ENCODE results near the gene TECPR1. TPM values are rescaled to one million over a fixed set of nuclear protein-coding genes. Genes with fewer than 3 reads are reported as not detected.

TECPR1 gene
- total RNA-seq, 1 experiment from 2014 or later, result 13.9 TPM

DNA sequence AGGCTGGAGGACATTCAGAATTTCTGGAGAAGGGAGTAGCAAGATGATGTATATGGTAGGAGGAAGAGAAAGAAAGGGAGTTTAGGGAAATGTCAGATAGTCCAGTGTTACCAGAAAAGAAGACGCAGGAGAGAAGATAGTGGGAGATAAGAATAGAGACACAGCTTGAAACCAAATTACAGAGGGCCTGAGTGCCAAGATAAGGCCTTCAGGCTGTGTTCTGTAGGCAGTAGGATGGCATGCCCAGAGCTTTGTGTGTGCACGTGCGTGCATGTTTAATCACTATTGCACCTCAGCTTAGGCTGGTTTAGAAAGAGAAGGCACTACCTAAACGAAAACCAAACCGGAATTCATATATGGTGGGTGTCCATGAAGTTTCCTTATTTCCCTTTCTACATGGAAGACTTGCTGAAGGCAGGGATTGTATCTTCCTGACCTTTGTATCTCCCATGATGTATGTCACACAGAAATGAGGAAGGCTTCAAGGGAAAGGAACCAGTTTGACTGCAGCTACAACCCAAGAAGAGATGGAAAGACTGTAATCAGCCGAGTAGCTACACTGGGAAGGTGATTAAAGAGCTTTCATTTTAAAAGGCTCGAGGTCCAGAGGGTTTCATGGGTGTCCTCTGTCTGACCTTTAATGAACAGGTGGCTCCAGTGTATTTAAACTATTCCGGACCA, 76.6 kb downstream of the TECPR1 start:
- no peak overlapping the region for H4K8ac ChIP-seq (replicated peaks; ENCODE audit: insufficient read length, low read depth, low read length)
- no peak overlapping the region for H3K4me3 Mint-ChIP-seq
- H3K23ac ChIP-seq (ENCODE audit: insufficient read length, low read depth, low read length), result no peak overlapping the region
- H3K4me1 ChIP-seq (ENCODE audit: insufficient read depth, low read length), result no peaks in the 10 kb centered on the region
- no peak overlapping the region for H3K4ac ChIP-seq (ENCODE audit: low read depth, low read length)
- H2BK12ac ChIP-seq (ENCODE audit: insufficient read length, low read depth, low read length), result no peak overlapping the region
- no peaks in the 10 kb centered on the region for H3K9me3 Mint-ChIP-seq
- H3T11ph ChIP-seq (ENCODE audit: low read length), result no peak overlapping the region
- H4K5ac ChIP-seq (ENCODE audit: insufficient read length, low read depth, low read length), result no peak overlapping the region
- WGBS (ENCODE audit: extremely low coverage, insufficient read length, low lambda C conversion rate), result no CpG with 5 or more reads among the region's 8 CpGs
- H3K14ac ChIP-seq (ENCODE audit: insufficient read depth, low read length), result no peak overlapping the region
- H3K56ac ChIP-seq (ENCODE audit: insufficient read length, low read depth, low read length), result no peak overlapping the region
- no peak for DNase-seq
- H3K27me3 Mint-ChIP-seq (ENCODE audit: low read depth), result no peaks in the 10 kb centered on the region
- H3K4me2 ChIP-seq (ENCODE audit: insufficient read depth, insufficient read length, low read length), result no peak overlapping the region
- H4K91ac ChIP-seq (ENCODE audit: insufficient read length, low read depth, low read length), result no peak overlapping the region
- no peak overlapping the region for H2BK15ac ChIP-seq (ENCODE audit: low read depth, low read length)
- peaks cover 0 to 4% of the 10 kb centered on the region in 2 experiments; a peak in 1 of 4 replicates for H3K4me1 Mint-ChIP-seq
- H3K79me2 ChIP-seq (ENCODE audit: insufficient read depth, low read length), result no peaks in the 10 kb centered on the region
- no peak overlapping the region for H2BK5ac ChIP-seq (ENCODE audit: insufficient read length, low read length)
- H3K27ac Mint-ChIP-seq, result no peak overlapping the region
- no peaks in the 10 kb centered on the region for H3K23me2 ChIP-seq (ENCODE audit: insufficient read length, low read depth, low read length, poor library complexity, severe bottlenecking)
- no peaks in the 10 kb centered on the region for H4K20me1 ChIP-seq (ENCODE audit: control insufficient read depth, insufficient read depth, insufficient read length)
- H2AK5ac ChIP-seq (ENCODE audit: insufficient read length, low read length), result no peak overlapping the region
- no peaks in the 10 kb centered on the region for H3K9me3 ChIP-seq (ENCODE audit: control insufficient read depth, low read depth, low read length)
- peaks cover 3% of the 10 kb centered on the region for H3K79me1 ChIP-seq (ENCODE audit: insufficient read depth, low read depth, low read length, poor library complexity, severe bottlenecking)
- H2BK120ac ChIP-seq (ENCODE audit: low read depth, low read length, poor library complexity, severe bottlenecking), result no peak overlapping the region
- no peaks in the 10 kb centered on the region for H3K27me3 ChIP-seq (ENCODE audit: insufficient read depth, low read length)
- TF ChIP-seq CTCF (conservative IDR thresholded peaks at IDR 0.05), result no peak
- no peak overlapping the region for H3K27ac ChIP-seq (ENCODE audit: insufficient read length, low read depth, low read length)
- H2BK20ac ChIP-seq (ENCODE audit: low read depth, low read length, poor library complexity, severe bottlenecking), result no peak overlapping the region
- no peak overlapping the region for H2AFZ ChIP-seq (ENCODE audit: low read length)
- H3K18ac ChIP-seq (ENCODE audit: insufficient read length, low read depth, low read length), result no peak overlapping the region
- H3K36me3 Mint-ChIP-seq (ENCODE audit: insufficient read depth in 1 of 3, low read depth in 3 of 3), result peaks cover 10 to 26% (median 13%) of the 10 kb centered on the region in 3 experiments; a peak in 6 of 7 replicates
- no peak overlapping the region for H3K9ac ChIP-seq (ENCODE audit: extremely low read depth, insufficient read length, low read length)
